Mammary epithelial cell (primary cell): ENCODE measurements around the gene CD58.
"Not testable (repeated sequence)": the region's sequence is repeated elsewhere in the genome, so short reads cannot be mapped to it uniquely, and the experiment has no call there.

ENCODE experiments used
- EZH2 ChIP-seq: IDR thresholded peaks from 2 replicates; pipeline ENCODE4 v1.6.1; 2012; ENCODE audit warnings: low read length, inconsistent platforms, borderline replicate concordance
- TF ChIP-seq, protein P1 (sequence below), 2 donors: IDR thresholded peaks in 1 of 2; conservative IDR thresholded peaks in 1 of 2; 2 replicates each; pipeline ENCODE4 v1.5.1; 2011 to 2012; ENCODE audit warnings: inconsistent platforms in 2 of 2, low read length in 2 of 2, mild to moderate bottlenecking in 2 of 2, control low read depth in 1 of 2, low read depth in 1 of 2; ENCODE audit not compliant: insufficient read depth in 1 of 2; ENCODE audit errors: extremely low read depth in 1 of 2

DNA sequence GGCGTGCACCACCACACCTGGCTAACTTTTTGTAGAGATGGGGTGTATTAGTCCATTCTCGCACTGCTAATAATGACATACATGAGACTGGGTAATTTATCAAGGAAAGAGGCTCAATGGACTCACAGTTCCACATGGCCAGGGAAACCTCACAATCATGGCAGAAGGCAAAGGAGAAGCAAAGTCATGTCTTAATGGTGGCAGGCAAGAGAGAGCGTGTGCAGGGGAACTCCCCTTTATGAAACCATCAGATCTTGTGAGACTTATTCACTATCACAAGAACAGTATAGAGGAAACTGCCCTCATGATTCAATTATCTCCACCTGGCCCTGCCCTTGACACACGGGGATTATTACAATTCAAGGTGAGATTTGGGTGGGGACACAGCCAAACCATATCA lies 8.4 kb downstream of the CD58 start:
- TF ChIP-seq, protein P1, sequence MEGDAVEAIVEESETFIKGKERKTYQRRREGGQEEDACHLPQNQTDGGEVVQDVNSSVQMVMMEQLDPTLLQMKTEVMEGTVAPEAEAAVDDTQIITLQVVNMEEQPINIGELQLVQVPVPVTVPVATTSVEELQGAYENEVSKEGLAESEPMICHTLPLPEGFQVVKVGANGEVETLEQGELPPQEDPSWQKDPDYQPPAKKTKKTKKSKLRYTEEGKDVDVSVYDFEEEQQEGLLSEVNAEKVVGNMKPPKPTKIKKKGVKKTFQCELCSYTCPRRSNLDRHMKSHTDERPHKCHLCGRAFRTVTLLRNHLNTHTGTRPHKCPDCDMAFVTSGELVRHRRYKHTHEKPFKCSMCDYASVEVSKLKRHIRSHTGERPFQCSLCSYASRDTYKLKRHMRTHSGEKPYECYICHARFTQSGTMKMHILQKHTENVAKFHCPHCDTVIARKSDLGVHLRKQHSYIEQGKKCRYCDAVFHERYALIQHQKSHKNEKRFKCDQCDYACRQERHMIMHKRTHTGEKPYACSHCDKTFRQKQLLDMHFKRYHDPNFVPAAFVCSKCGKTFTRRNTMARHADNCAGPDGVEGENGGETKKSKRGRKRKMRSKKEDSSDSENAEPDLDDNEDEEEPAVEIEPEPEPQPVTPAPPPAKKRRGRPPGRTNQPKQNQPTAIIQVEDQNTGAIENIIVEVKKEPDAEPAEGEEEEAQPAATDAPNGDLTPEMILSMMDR (conservative IDR thresholded peaks at IDR 0.05 in 1 of 2, IDR thresholded peaks at IDR 0.05 in 1 of 2; ENCODE audit: extremely low read depth in 1 of 2, insufficient read depth in 1 of 2, low read depth in 1 of 2, low read length in 2 of 2) = not testable (repeated sequence)
- not testable (repeated sequence) for TF ChIP-seq EZH2
